GM12878 (cell line): Measurements from ENCODE around the gene PLD4. TPM values are rescaled to one million over a fixed set of nuclear protein-coding genes. Genes with fewer than 3 reads are reported as not detected.

ENCODE experiments used
- ATAC-seq: fragments of 200-7000 bp; cut with Tn5 transposase; 3 replicates; pipeline ENCODE4 v1.9.1; 2020; ENCODE audit warnings: mild to moderate bottlenecking, moderate library complexity
- BruUV-seq: library from RNA; stranded (reverse); fragments of 400-500 nt; replicated peaks from 2 replicates; lab custom pipeline; 2021; lab: Mats Ljungman, UMichigan
- CTCF ChIA-PET: fragments of 300-600 bp; sonication (Branson Sonifier 250); formaldehyde crosslinking; extraction: SDS; loops from one replicate; lab custom pipeline; 2021; ENCODE audit warnings: inconsistent platforms; lab: Yijun Ruan, JAX
- POLR2A ChIA-PET: fragments of 350-600 bp; formaldehyde crosslinking; extraction: SDS; loops from one replicate; lab custom pipeline; 2021; ENCODE audit warnings: inconsistent platforms; lab: Charles Lee
- RAD21 ChIA-PET: fragments of 300-600 bp; sonication (Branson Sonifier 250); formaldehyde crosslinking; loops from one replicate; lab custom pipeline; 2023; ENCODE audit warnings: antibody characterized with exemption; ENCODE audit not compliant: unreplicated experiment; lab: Charles Lee
- SMC1A ChIA-PET: fragments of 300-600 bp; sonication (Branson Sonifier 250); formaldehyde crosslinking; loops from one replicate; lab custom pipeline; 2023; ENCODE audit not compliant: unreplicated experiment, uncharacterized antibody; lab: Charles Lee
- DNase-seq: peaks from one replicate; pipeline ENCODE4 v3.0.0-alpha.2; 2011; ENCODE audit warnings: low read depth, low spot score
- FAIRE-seq: peaks from 3 replicates; lab custom pipeline; 2011; peaks lifted over from hg19 to GRCh38; lab: Jason Lieb, UNC
- H2AFZ ChIP-seq: 2 replicates; pipeline ENCODE4 v1.6.0; 2011; ENCODE audit warnings: low read depth, low read length, control low read depth; ENCODE audit not compliant: control insufficient read depth
- H3K27ac ChIP-seq: 2 replicates; pipeline ENCODE4 v1.5.1; 2011; ENCODE audit warnings: control low read depth; ENCODE audit not compliant: control insufficient read depth, insufficient read depth
- H3K27me3 ChIP-seq, 2 experiments: replicated peaks in 1 of 2; 2 replicates each; pipeline versions ENCODE4 v1.6.0 to v1.6.1; 2011; ENCODE audit warnings: low read length in 1 of 2; ENCODE audit not compliant: control insufficient read depth in 2 of 2, insufficient read depth in 2 of 2
- H3K36me3 ChIP-seq, 2 experiments: 2 replicates each; pipeline ENCODE4 v1.5.1; 2011; ENCODE audit warnings: low read length in 1 of 2; ENCODE audit not compliant: control insufficient read depth in 2 of 2, insufficient read depth in 2 of 2
- H3K4me1 ChIP-seq: 2 replicates; pipeline ENCODE4 v1.6.1; 2011; ENCODE audit warnings: mild to moderate bottlenecking, low read length, moderate library complexity, mixed read lengths; ENCODE audit not compliant: control insufficient read depth, insufficient read depth
- H3K4me2 ChIP-seq: 2 replicates; pipeline ENCODE4 v1.6.0; 2011; ENCODE audit warnings: control low read depth; ENCODE audit not compliant: control insufficient read depth, insufficient read depth
- H3K4me3 ChIP-seq: fragments of 200-600 bp; sonication (generic); 2 replicates; pipeline ENCODE4 v1.5.1; 2016
- H3K79me2 ChIP-seq: 2 replicates; pipeline ENCODE4 v1.6.0; 2011; ENCODE audit warnings: low read length; ENCODE audit not compliant: control insufficient read depth, insufficient read depth
- H3K9ac ChIP-seq: 2 replicates; pipeline ENCODE4 v1.8.0; 2011; ENCODE audit warnings: low read length, control low read depth, mixed read lengths; ENCODE audit not compliant: control insufficient read depth, insufficient read depth
- H3K9me3 ChIP-seq: replicated peaks from 3 replicates; pipeline ENCODE4 v1.5.1; 2011; ENCODE audit warnings: mild to moderate bottlenecking, low read length; ENCODE audit not compliant: control insufficient read depth, insufficient read depth
- H4K20me1 ChIP-seq: 2 replicates; pipeline ENCODE4 v1.6.0; 2011; ENCODE audit not compliant: control insufficient read depth, insufficient read depth
- BHLHE40 ChIP-seq, 2 experiments: fragments of 450-650 bp in 1 of 2; IDR thresholded peaks; 2 replicates each; pipeline ENCODE4 v1.6.1; 2011 to 2017; ENCODE audit warnings: low read depth in 2 of 2, borderline replicate concordance in 1 of 2, improper control_type of control experiment in 1 of 2, low read length in 1 of 2, mild to moderate bottlenecking in 1 of 2
- BRCA1 ChIP-seq: IDR thresholded peaks from 2 replicates; pipeline ENCODE4 v1.6.1; 2011; ENCODE audit warnings: low read depth, low read length, improper control_type of control experiment
- CREB1 ChIP-seq: IDR thresholded peaks from 2 replicates; pipeline ENCODE4 v1.6.1; 2012; ENCODE audit warnings: low read depth, mild to moderate bottlenecking, inconsistent platforms
- JUNB ChIP-seq: IDR thresholded peaks from 2 replicates; pipeline ENCODE4 v1.6.1; 2016; ENCODE audit warnings: antibody characterized with exemption, mild to moderate bottlenecking
- NR2C1 ChIP-seq: fragments of 450-650 bp; IDR thresholded peaks from 2 replicates; pipeline ENCODE4 v1.6.1; 2017; ENCODE audit warnings: antibody characterized with exemption, mild to moderate bottlenecking, moderate library complexity
- POLR2A ChIP-seq: IDR thresholded peaks from 2 replicates; pipeline ENCODE4 v1.6.1; 2011; ENCODE audit warnings: low read depth, mild to moderate bottlenecking, low read length
- RB1 ChIP-seq: fragments of 450-650 bp; formaldehyde crosslinking; IDR thresholded peaks from 2 replicates; pipeline ENCODE4 v1.6.1; 2017; ENCODE audit warnings: mild to moderate bottlenecking, borderline replicate concordance
- RBBP5 ChIP-seq: fragments of 200-600 bp; sonication (generic); conservative IDR thresholded peaks from 2 replicates; pipeline ENCODE4 v1.6.1; 2016
- SIN3A ChIP-seq: IDR thresholded peaks from 2 replicates; pipeline ENCODE4 v1.6.1; 2012; ENCODE audit warnings: low read depth, low read length, improper control_type of control experiment
- SP1 ChIP-seq: IDR thresholded peaks from one replicate; pipeline ENCODE4 v1.6.1; 2011; ENCODE audit warnings: low read depth, low read length
- ZNF384 ChIP-seq: IDR thresholded peaks from 2 replicates; pipeline ENCODE4 v1.6.1; 2012; ENCODE audit warnings: low read depth, mild to moderate bottlenecking, low read length, improper control_type of control experiment, borderline replicate concordance
- ZNF622 ChIP-seq: fragments of 450-650 bp; IDR thresholded peaks from 2 replicates; pipeline ENCODE4 v1.6.1; 2017; ENCODE audit warnings: mild to moderate bottlenecking, inconsistent platforms
- WGBS: methylation state at CpG from one replicate; pipeline ENCODE4 v1.1.6; 2016; ENCODE audit warnings: low lambda C conversion rate; ENCODE audit not compliant: insufficient replicate concordance, insufficient coverage; ENCODE audit errors: missing lambda C conversion rate; 5-methylcytosine and 5-hydroxymethylcytosine counted together
- in situ Hi-C: fragments of 300-500 bp; cut with MboI; formaldehyde crosslinking; loops from 9 replicates; pipeline ENCODE4 v1.14.3; 2018; ENCODE audit warnings: mixed read lengths
- intact Hi-C: fragments of 100-400 bp; cut with micrococcal nuclease; formaldehyde crosslinking; loops from one replicate; pipeline ENCODE4 v1.14.2; 2022; ENCODE audit not compliant: unreplicated experiment
- polyA plus RNA-seq, 11 experiments: library from polyadenylated mRNA; depleted of rRNA in 4 of 11; unstranded in 6 of 11; stranded (reverse) in 5 of 11; fragments of >200 nt; fragmentation: Nextera tagmentation in 4 of 11; fragmentation: Illumina TruSeq in 1 of 11; extraction: Ambion mirVana in 4 of 11; extraction: Trizol in 1 of 11; gene quantifications; 1 replicate in 1 of 11; 2 replicates in 10 of 11; pipeline versions ENCODE4 v1.2.1 to v1.2.3, GENCODE V29; 2011 to 2016; ENCODE audit warnings: inconsistent platforms in 2 of 11, missing spikeins in 2 of 11, low read depth in 1 of 11
- total RNA-seq, 4 experiments: library from RNA; depleted of rRNA in 3 of 4; stranded (reverse); fragments of >200 nt in 3 of 4; fragmentation: Illumina TruSeq in 1 of 4; extraction: Trizol in 1 of 4; gene quantifications; 2 replicates each; pipeline versions ENCODE4 v1.2.1 to v1.2.3, GENCODE V29; 2013 to 2021
- TF ChIP-seq, protein P1 (sequence below): IDR thresholded peaks from 2 replicates; pipeline ENCODE4 v1.6.1; 2012; ENCODE audit warnings: low read depth, low read length, improper control_type of control experiment

PLD4 gene
- total and polyA plus RNA-seq, 10 of the 15 experiments (the other 5 are each of a cell fraction or from before 2014, with no cell fraction given) = 0.20 to 57.7 (median 9.9) TPM

DNA sequence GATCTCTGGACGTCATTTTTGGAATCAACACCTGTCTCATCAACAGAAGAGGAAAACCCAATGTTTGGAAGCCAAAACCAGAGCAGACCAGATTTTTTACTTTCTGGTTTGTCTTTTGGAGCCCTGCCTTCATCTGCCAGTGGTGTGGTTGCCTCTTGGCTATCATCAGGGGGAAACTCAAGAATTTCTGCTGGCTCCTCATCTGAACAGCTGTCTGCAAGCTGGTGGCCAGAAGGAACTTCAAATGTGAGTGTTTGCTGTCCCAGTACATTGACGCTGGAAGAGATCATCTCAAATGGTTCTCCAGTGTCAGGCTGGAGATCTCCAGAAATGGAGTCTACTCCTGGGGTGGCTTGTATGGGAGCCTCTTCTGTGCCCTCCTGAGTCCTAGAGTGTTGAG, 13.8 kb downstream of the PLD4 start:
- Histone ChIP-seq H3K4me3 (no peak overlapping the region), H4K20me1 (no peaks in the 10 kb centered on the region; the same call in 1 of the 2 replicates), H3K4me1 (no peaks in the 10 kb centered on the region), H3K27ac (no peak overlapping the region), H3K79me2 (no peaks in the 10 kb centered on the region), H3K9me3 (no peaks in the 10 kb centered on the region), H3K36me3 (no peaks in the 10 kb centered on the region), H3K27me3 (peaks cover 9 to 11% of the 10 kb centered on the region in 2 experiments), H3K9ac (no peak overlapping the region), H2AFZ (no peak overlapping the region), H3K4me2 (no peak overlapping the region)
- DNase-seq = no peak
- FAIRE-seq = no peak
- no peak for TF ChIP-seq RBBP5
- no peak for TF ChIP-seq SIN3A
- TF ChIP-seq ZNF384 = no peak
- no peak for TF ChIP-seq BHLHE40 (IDR thresholded peaks at IDR 0.05; ENCODE audit: borderline replicate concordance in 1 of 2, low read depth in 2 of 2, low read length in 1 of 2)
- no peak for TF ChIP-seq JUNB
- TF ChIP-seq BRCA1 = no peak
- no peak for TF ChIP-seq NR2C1
- TF ChIP-seq RB1 = no peak
- no peak for TF ChIP-seq POLR2A
- no peak for TF ChIP-seq CREB1
- no peak for TF ChIP-seq SP1
- TF ChIP-seq, protein P1, sequence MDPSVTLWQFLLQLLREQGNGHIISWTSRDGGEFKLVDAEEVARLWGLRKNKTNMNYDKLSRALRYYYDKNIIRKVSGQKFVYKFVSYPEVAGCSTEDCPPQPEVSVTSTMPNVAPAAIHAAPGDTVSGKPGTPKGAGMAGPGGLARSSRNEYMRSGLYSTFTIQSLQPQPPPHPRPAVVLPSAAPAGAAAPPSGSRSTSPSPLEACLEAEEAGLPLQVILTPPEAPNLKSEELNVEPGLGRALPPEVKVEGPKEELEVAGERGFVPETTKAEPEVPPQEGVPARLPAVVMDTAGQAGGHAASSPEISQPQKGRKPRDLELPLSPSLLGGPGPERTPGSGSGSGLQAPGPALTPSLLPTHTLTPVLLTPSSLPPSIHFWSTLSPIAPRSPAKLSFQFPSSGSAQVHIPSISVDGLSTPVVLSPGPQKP = no peak
- no peak for TF ChIP-seq ZNF622
- BruUV-seq = no TSS peak
- RAD21 ChIA-PET = no interaction called here
- intact Hi-C loops (no loop called here), in situ Hi-C loops (no loop called here)
- POLR2A ChIA-PET = no interaction called here
- no peak for ATAC-seq
- CTCF ChIA-PET = no interaction called here
- SMC1A ChIA-PET = no interaction called here
- WGBS = 48% methylated on average over 2 of the region's 2 CpGs
